ENCODE results near the gene PRDX6. TPM values are rescaled to one million over a fixed set of nuclear protein-coding genes. Genes with fewer than 3 reads are reported as not detected.

Gene PRDX6
- total and polyA plus RNA-seq, 2 donors: 88.1 to 297 TPM

- Histone ChIP-seq H3K27me3 (ENCODE audit: control insufficient read depth in 2 of 2, insufficient read depth in 1 of 2, low read length in 1 of 2) (no peaks in the 10 kb centered on the region), H3K9me3 (ENCODE audit: control insufficient read depth in 2 of 2, insufficient read depth in 1 of 2, low read length in 1 of 2) (no peaks in the 10 kb centered on the region), H3K27ac (ENCODE audit: low read depth in 1 of 2, low read length in 1 of 2) (no peak overlapping the region), H3K36me3 (ENCODE audit: control insufficient read depth in 2 of 2, insufficient read depth in 2 of 2, low read length in 1 of 2) (no peaks in the 10 kb centered on the region), H3K4me1 (ENCODE audit: control insufficient read depth in 2 of 2, insufficient read depth in 2 of 2, low read length in 2 of 2) (no peaks in the 10 kb centered on the region), H3K4me3 (ENCODE audit: low read length in 2 of 2) (no peak overlapping the region)
- no peak for DNase-seq (ENCODE audit: low read depth in 6 of 9, low spot score in 9 of 9)
- 100% methylated on average over 2 of the region's 2 CpGs for WGBS
These were observed 19.7 kb downstream of the PRDX6 start for GRCh38 chr1:173496757-173497320.

GRCh38 chr1:173499729-173500128 lies 22.6 kb downstream of the PRDX6 start:
- Histone ChIP-seq H3K4me1 (ENCODE audit: control insufficient read depth in 2 of 2, insufficient read depth in 2 of 2, low read length in 2 of 2) (no peaks in the 10 kb centered on the region), H3K27me3 (ENCODE audit: control insufficient read depth in 2 of 2, insufficient read depth in 1 of 2, low read length in 1 of 2) (no peaks in the 10 kb centered on the region), H3K27ac (ENCODE audit: low read depth in 1 of 2, low read length in 1 of 2) (no peak overlapping the region), H3K36me3 (ENCODE audit: control insufficient read depth in 2 of 2, insufficient read depth in 2 of 2, low read length in 1 of 2) (no peaks in the 10 kb centered on the region), H3K4me3 (ENCODE audit: low read length in 2 of 2) (no peak overlapping the region), H3K9me3 (ENCODE audit: control insufficient read depth in 2 of 2, insufficient read depth in 1 of 2, low read length in 1 of 2) (no peaks in the 10 kb centered on the region)
- 95% methylated on average over 4 of the region's 4 CpGs for WGBS
- DNase-seq (ENCODE audit: low read depth in 6 of 9, low spot score in 9 of 9): no peak

GRCh38 chr1:173502104-173502503 lies 25.0 kb downstream of the PRDX6 start:
- Histone ChIP-seq H3K27me3 (ENCODE audit: control insufficient read depth in 2 of 2, insufficient read depth in 1 of 2, low read length in 1 of 2) (no peaks in the 10 kb centered on the region), H3K27ac (ENCODE audit: low read depth in 1 of 2, low read length in 1 of 2) (no peak overlapping the region), H3K36me3 (ENCODE audit: control insufficient read depth in 2 of 2, insufficient read depth in 2 of 2, low read length in 1 of 2) (no peaks in the 10 kb centered on the region), H3K4me1 (ENCODE audit: control insufficient read depth in 2 of 2, insufficient read depth in 2 of 2, low read length in 2 of 2) (no peaks in the 10 kb centered on the region), H3K4me3 (ENCODE audit: low read length in 2 of 2) (no peak overlapping the region), H3K9me3 (ENCODE audit: control insufficient read depth in 2 of 2, insufficient read depth in 1 of 2, low read length in 1 of 2) (no peaks in the 10 kb centered on the region)
- no peak for DNase-seq (ENCODE audit: low read depth in 6 of 9, low spot score in 9 of 9)
- 96% methylated on average over 1 of the region's 1 CpG for WGBS

GRCh38 chr1:173503391-173503790 lies 26.3 kb downstream of the PRDX6 start:
- Histone ChIP-seq H3K27ac (ENCODE audit: low read depth in 1 of 2, low read length in 1 of 2) (no peak overlapping the region), H3K9me3 (ENCODE audit: control insufficient read depth in 2 of 2, insufficient read depth in 1 of 2, low read length in 1 of 2) (no peaks in the 10 kb centered on the region), H3K4me1 (ENCODE audit: control insufficient read depth in 2 of 2, insufficient read depth in 2 of 2, low read length in 2 of 2) (no peaks in the 10 kb centered on the region), H3K27me3 (ENCODE audit: control insufficient read depth in 2 of 2, insufficient read depth in 1 of 2, low read length in 1 of 2) (no peaks in the 10 kb centered on the region), H3K36me3 (ENCODE audit: control insufficient read depth in 2 of 2, insufficient read depth in 2 of 2, low read length in 1 of 2) (no peaks in the 10 kb centered on the region), H3K4me3 (ENCODE audit: low read length in 2 of 2) (no peak overlapping the region)
- WGBS: 91% methylated on average over 4 of the region's 4 CpGs
- DNase-seq (ENCODE audit: low read depth in 6 of 9, low spot score in 9 of 9): no peak

GRCh38 chr1:173504268-173504667 lies 27.1 kb downstream of the PRDX6 start:
- H3K27ac ChIP-seq (ENCODE audit: low read depth in 1 of 2, low read length in 1 of 2): no peak overlapping the region
- no peak for DNase-seq (ENCODE audit: low read depth in 6 of 9, low spot score in 9 of 9)
- WGBS: 96% methylated on average over 4 of the region's 4 CpGs

GRCh38 chr1:173505391-173505790 lies 28.3 kb downstream of the PRDX6 start:
- Histone ChIP-seq H3K27me3 (ENCODE audit: control insufficient read depth in 2 of 2, insufficient read depth in 1 of 2, low read length in 1 of 2) (no peaks in the 10 kb centered on the region), H3K27ac (ENCODE audit: low read depth in 1 of 2, low read length in 1 of 2) (no peak overlapping the region), H3K4me1 (ENCODE audit: control insufficient read depth in 2 of 2, insufficient read depth in 2 of 2, low read length in 2 of 2) (no peaks in the 10 kb centered on the region), H3K36me3 (ENCODE audit: control insufficient read depth in 2 of 2, insufficient read depth in 2 of 2, low read length in 1 of 2) (no peaks in the 10 kb centered on the region), H3K4me3 (ENCODE audit: low read length in 2 of 2) (no peak overlapping the region), H3K9me3 (ENCODE audit: control insufficient read depth in 2 of 2, insufficient read depth in 1 of 2, low read length in 1 of 2) (no peaks in the 10 kb centered on the region)
- DNase-seq (ENCODE audit: low read depth in 6 of 9, low spot score in 9 of 9): no peak

More at GRCh38 chr1:173504268-173504667, 27.1 kb downstream of the PRDX6 start:
- Histone ChIP-seq H3K4me3 (ENCODE audit: low read length in 2 of 2) (no peak overlapping the region), H3K4me1 (ENCODE audit: control insufficient read depth in 2 of 2, insufficient read depth in 2 of 2, low read length in 2 of 2) (no peaks in the 10 kb centered on the region), H3K36me3 (ENCODE audit: control insufficient read depth in 2 of 2, insufficient read depth in 2 of 2, low read length in 1 of 2) (no peaks in the 10 kb centered on the region), H3K9me3 (ENCODE audit: control insufficient read depth in 2 of 2, insufficient read depth in 1 of 2, low read length in 1 of 2) (no peaks in the 10 kb centered on the region), H3K27me3 (ENCODE audit: control insufficient read depth in 2 of 2, insufficient read depth in 1 of 2, low read length in 1 of 2) (no peaks in the 10 kb centered on the region)

GRCh38 chr1:173506437-173506836 lies 29.3 kb downstream of the PRDX6 start:
- Histone ChIP-seq H3K36me3 (ENCODE audit: control insufficient read depth in 2 of 2, insufficient read depth in 2 of 2, low read length in 1 of 2) (no peaks in the 10 kb centered on the region), H3K27ac (ENCODE audit: low read depth in 1 of 2, low read length in 1 of 2) (no peak overlapping the region), H3K27me3 (ENCODE audit: control insufficient read depth in 2 of 2, insufficient read depth in 1 of 2, low read length in 1 of 2) (no peaks in the 10 kb centered on the region), H3K4me3 (ENCODE audit: low read length in 2 of 2) (no peak overlapping the region), H3K9me3 (ENCODE audit: control insufficient read depth in 2 of 2, insufficient read depth in 1 of 2, low read length in 1 of 2) (no peaks in the 10 kb centered on the region), H3K4me1 (ENCODE audit: control insufficient read depth in 2 of 2, insufficient read depth in 2 of 2, low read length in 2 of 2) (no peaks in the 10 kb centered on the region)
- no peak for DNase-seq (ENCODE audit: low read depth in 6 of 9, low spot score in 9 of 9)
- 98% methylated on average over 6 of the region's 6 CpGs for WGBS

GRCh38 chr1:173507205-173507846 lies 30.2 kb downstream of the PRDX6 start:
- Histone ChIP-seq H3K4me3 (ENCODE audit: low read length in 2 of 2) (no peak overlapping the region), H3K4me1 (ENCODE audit: control insufficient read depth in 2 of 2, insufficient read depth in 2 of 2, low read length in 2 of 2) (no peaks in the 10 kb centered on the region), H3K9me3 (ENCODE audit: control insufficient read depth in 2 of 2, insufficient read depth in 1 of 2, low read length in 1 of 2) (no peaks in the 10 kb centered on the region), H3K36me3 (ENCODE audit: control insufficient read depth in 2 of 2, insufficient read depth in 2 of 2, low read length in 1 of 2) (no peaks in the 10 kb centered on the region), H3K27ac (ENCODE audit: low read depth in 1 of 2, low read length in 1 of 2) (no peak overlapping the region), H3K27me3 (ENCODE audit: control insufficient read depth in 2 of 2, insufficient read depth in 1 of 2, low read length in 1 of 2) (no peaks in the 10 kb centered on the region)
- no peak for DNase-seq (ENCODE audit: low read depth in 6 of 9, low spot score in 9 of 9)
- over 99% methylated on average over 3 of the region's 3 CpGs for WGBS

GRCh38 chr1:173507847-173508209 lies 30.7 kb downstream of the PRDX6 start:
- Histone ChIP-seq H3K4me3 (ENCODE audit: low read length in 2 of 2) (no peak overlapping the region), H3K27me3 (ENCODE audit: control insufficient read depth in 2 of 2, insufficient read depth in 1 of 2, low read length in 1 of 2) (no peaks in the 10 kb centered on the region), H3K4me1 (ENCODE audit: control insufficient read depth in 2 of 2, insufficient read depth in 2 of 2, low read length in 2 of 2) (no peaks in the 10 kb centered on the region), H3K27ac (ENCODE audit: low read depth in 1 of 2, low read length in 1 of 2) (no peak overlapping the region), H3K36me3 (ENCODE audit: control insufficient read depth in 2 of 2, insufficient read depth in 2 of 2, low read length in 1 of 2) (no peaks in the 10 kb centered on the region), H3K9me3 (ENCODE audit: control insufficient read depth in 2 of 2, insufficient read depth in 1 of 2, low read length in 1 of 2) (no peaks in the 10 kb centered on the region)
- 96% methylated on average over 3 of the region's 3 CpGs for WGBS
- DNase-seq (ENCODE audit: low read depth in 6 of 9, low spot score in 9 of 9): no peak
